ENCODE measurements around the gene TMEM62. TPM values are rescaled to one million over a fixed set of nuclear protein-coding genes. Genes with fewer than 3 reads are reported as not detected.

TMEM62 gene
- polyA plus RNA-seq, 3 donors = 10.5 to 11.3 (median 10.8) TPM

GRCh38 chr15:43111354-43111753, 22.0 kb upstream of the TMEM62 start:
- no peak overlapping the region for H3K4me3 Mint-ChIP-seq
- H3K4me1 Mint-ChIP-seq = peaks cover 20% of the 10 kb centered on the region
- peaks cover 0 to 4% (median 0%) of the 10 kb centered on the region in 3 donors for H3K27me3 Mint-ChIP-seq (ENCODE audit: low read depth in 3 of 3)
- no peak for DNase-seq
- Histone ChIP-seq H3K4me1 (ENCODE audit: control insufficient read depth in 1 of 2, insufficient read depth in 2 of 2, low read length in 2 of 2) (peaks cover 21 to 25% of the 10 kb centered on the region in 2 donors), H3K9ac (ENCODE audit: insufficient read depth, low read length, poor library complexity, severe bottlenecking) (no peak overlapping the region), H3K4me2 (replicated peaks; ENCODE audit: extremely low read depth, low read length, poor library complexity, severe bottlenecking) (no peak overlapping the region), H3K9me3 (replicated peaks in 1 of 2; ENCODE audit: control insufficient read depth in 1 of 2, insufficient read depth in 1 of 2, low read length in 2 of 2) (no peaks in the 10 kb centered on the region), H3K27me3 (ENCODE audit: control insufficient read depth in 2 of 2, insufficient read depth in 2 of 2, low read length in 2 of 2) (no peaks in the 10 kb centered on the region), H3K79me2 (ENCODE audit: insufficient read depth, low read length) (no peaks in the 10 kb centered on the region), H3K4me3 (replicated peaks in 1 of 3; ENCODE audit: low read depth in 2 of 3, low read length in 3 of 3) (no peak overlapping the region), H3K27ac (ENCODE audit: low read depth in 1 of 2, low read length in 2 of 2) (no peak overlapping the region), H2AFZ (ENCODE audit: insufficient read depth, low read depth, low read length, poor library complexity, severe bottlenecking) (no peak overlapping the region), H4K20me1 (ENCODE audit: insufficient read depth, low read length) (no peaks in the 10 kb centered on the region), H3K36me3 (replicated peaks in 1 of 2; ENCODE audit: control insufficient read depth in 1 of 2, insufficient read depth in 2 of 2, low read length in 2 of 2) (no peaks in the 10 kb centered on the region)
- no peak overlapping the region for H3K27ac Mint-ChIP-seq
- no peaks in the 10 kb centered on the region for H3K36me3 Mint-ChIP-seq
- H3K9me3 Mint-ChIP-seq = peaks cover 0 to 4% (median 0%) of the 10 kb centered on the region in 7 donors
- TF ChIP-seq CTCF (IDR thresholded peaks at IDR 0.05) = no peak
- intact Hi-C loops (cut with micrococcal nuclease) = no loop called here
- WGBS (ENCODE audit: insufficient coverage) = 67% methylated on average over 1 of the region's 3 CpGs

GRCh38 chr15:43118286-43118685, 15.1 kb upstream of the TMEM62 start:
- no peak overlapping the region for H3K9ac ChIP-seq (ENCODE audit: insufficient read depth, low read length, poor library complexity, severe bottlenecking)
- TF ChIP-seq CTCF (IDR thresholded peaks at IDR 0.05) = no peak
- no peak overlapping the region for H3K4me3 Mint-ChIP-seq
- H3K27me3 Mint-ChIP-seq (ENCODE audit: low read depth in 3 of 3) = peaks cover 0 to 4% (median 3%) of the 10 kb centered on the region in 3 donors
- H3K9me3 Mint-ChIP-seq = peaks cover 0 to under 1% (median 0%) of the 10 kb centered on the region in 7 donors
- H3K4me2 ChIP-seq (replicated peaks; ENCODE audit: extremely low read depth, low read length, poor library complexity, severe bottlenecking) = no peak overlapping the region
- no peaks in the 10 kb centered on the region for H3K27me3 ChIP-seq (ENCODE audit: control insufficient read depth in 2 of 2, insufficient read depth in 2 of 2, low read length in 2 of 2)
- no peak overlapping the region for H3K27ac Mint-ChIP-seq
- H3K79me2 ChIP-seq (ENCODE audit: insufficient read depth, low read length) = no peaks in the 10 kb centered on the region
- H3K9me3 ChIP-seq (replicated peaks in 1 of 2; ENCODE audit: control insufficient read depth in 1 of 2, insufficient read depth in 1 of 2, low read length in 2 of 2) = no peaks in the 10 kb centered on the region
- H3K4me1 Mint-ChIP-seq = peaks cover 15% of the 10 kb centered on the region
- H4K20me1 ChIP-seq (ENCODE audit: insufficient read depth, low read length) = no peaks in the 10 kb centered on the region
- no CpG with 5 or more reads among the region's 1 CpG for WGBS (ENCODE audit: insufficient coverage)
- no peak overlapping the region for H2AFZ ChIP-seq (ENCODE audit: insufficient read depth, low read depth, low read length, poor library complexity, severe bottlenecking)
- H3K4me1 ChIP-seq (ENCODE audit: control insufficient read depth in 1 of 2, insufficient read depth in 2 of 2, low read length in 2 of 2) = peaks cover 15 to 17% of the 10 kb centered on the region in 2 donors
- no peak for DNase-seq
- no peak overlapping the region for H3K4me3 ChIP-seq (replicated peaks in 1 of 3; ENCODE audit: low read depth in 2 of 3, low read length in 3 of 3)
- intact Hi-C loops (cut with micrococcal nuclease) = no loop called here
- H3K27ac ChIP-seq (ENCODE audit: low read depth in 1 of 2, low read length in 2 of 2) = no peak overlapping the region
- H3K36me3 ChIP-seq (replicated peaks in 1 of 2; ENCODE audit: control insufficient read depth in 1 of 2, insufficient read depth in 2 of 2, low read length in 2 of 2) = no peaks in the 10 kb centered on the region
- H3K36me3 Mint-ChIP-seq = no peaks in the 10 kb centered on the region
